Caco-2 (cell line): ENCODE results near the gene MYRF. TPM values are rescaled to one million over a fixed set of nuclear protein-coding genes. Genes with fewer than 3 reads are reported as not detected.

Source experiments
- BruUV-seq: library from RNA; stranded (reverse); fragments of 400-500 nt; replicated peaks from 2 replicates; lab custom pipeline; 2021; lab: Mats Ljungman, UMichigan
- CTCF ChIA-PET: fragments of 300-600 bp; sonication (Branson Sonifier 250); formaldehyde crosslinking; loops from one replicate; lab custom pipeline; 2022; ENCODE audit warnings: antibody characterized with exemption; lab: Charles Lee
- POLR2A ChIA-PET: fragments of 300-600 bp; sonication (Branson Sonifier 250); formaldehyde crosslinking; loops from one replicate; lab custom pipeline; 2022; ENCODE audit warnings: antibody characterized with exemption; lab: Charles Lee
- DNase-seq, 2 experiments: peaks; one replicate each; pipeline versions ENCODE4 v3.0.0 to v3.0.0-alpha.2; 2020 to 2022
- H3K27me3 ChIP-seq: replicated peaks from 2 replicates; pipeline ENCODE4 v1.6.0; 2011; ENCODE audit warnings: low read length; ENCODE audit not compliant: control insufficient read depth, insufficient read depth
- H3K36me3 ChIP-seq: 2 replicates; pipeline ENCODE4 v1.5.1; 2011; ENCODE audit warnings: low read length; ENCODE audit not compliant: control insufficient read depth, insufficient read depth
- H3K4me1 ChIP-seq: fragments of 250-450 bp; sonication (Bioruptor Pico); 2 replicates; pipeline ENCODE4 v1.5.1; 2020; ENCODE audit warnings: mild to moderate bottlenecking
- H3K4me3 ChIP-seq: 2 replicates; pipeline ENCODE4 v1.5.1; 2011; ENCODE audit warnings: low read depth, mild to moderate bottlenecking, control low read depth, low read length
- H3K9me3 ChIP-seq: fragments of 250-450 bp; sonication (Bioruptor Pico); 2 replicates; pipeline ENCODE4 v1.5.1; 2020; ENCODE audit warnings: mild to moderate bottlenecking, moderate library complexity
- H3K27ac Mint-ChIP-seq: one replicate; pipeline ENCODE4 v1.8.0; 2022; ENCODE audit warnings: mixed read lengths; ENCODE audit not compliant: unreplicated experiment
- H3K27me3 Mint-ChIP-seq: one replicate; pipeline ENCODE4 v1.8.0; 2022; ENCODE audit warnings: mixed read lengths; ENCODE audit not compliant: insufficient read depth, unreplicated experiment
- H3K36me3 Mint-ChIP-seq: one replicate; pipeline ENCODE4 v1.8.0; 2022; ENCODE audit warnings: mild to moderate bottlenecking, mixed read lengths; ENCODE audit not compliant: insufficient read depth, unreplicated experiment
- H3K4me1 Mint-ChIP-seq: one replicate; pipeline ENCODE4 v1.8.0; 2022; ENCODE audit warnings: low read depth, mixed read lengths; ENCODE audit not compliant: unreplicated experiment
- H3K4me3 Mint-ChIP-seq: one replicate; pipeline ENCODE4 v1.8.0; 2022; ENCODE audit warnings: mild to moderate bottlenecking, moderate library complexity, mixed read lengths; ENCODE audit not compliant: unreplicated experiment
- H3K9me3 Mint-ChIP-seq: one replicate; pipeline ENCODE4 v1.8.0; 2022; ENCODE audit warnings: mixed read lengths; ENCODE audit not compliant: unreplicated experiment
- intact Hi-C: fragments of 100-400 bp; cut with micrococcal nuclease; formaldehyde crosslinking; loops from one replicate; pipeline ENCODE4 v1.10.0; 2022; ENCODE audit not compliant: unreplicated experiment
- total RNA-seq: library from RNA; stranded (reverse); gene quantifications from 2 replicates; pipeline ENCODE4 v1.2.3, GENCODE V29; 2022
- TF ChIP-seq, protein P1 (sequence below), 2 experiments: fragments of 200-600 bp in 1 of 2; IDR thresholded peaks; 1 replicate in 1 of 2; 2 replicates in 1 of 2; pipeline versions ENCODE4 v1.5.1 to v1.8.0; 2011 to 2022; ENCODE audit warnings: antibody characterized with exemption in 1 of 2, control low read depth in 1 of 2, inconsistent platforms in 1 of 2, low read depth in 1 of 2, low read length in 1 of 2, mild to moderate bottlenecking in 1 of 2, moderate library complexity in 1 of 2; ENCODE audit not compliant: insufficient read depth in 1 of 2, severe bottlenecking in 1 of 2, unreplicated experiment in 1 of 2

The MYRF gene
- total RNA-seq, 1 experiment from 2014 or later, result 169 TPM

DNA sequence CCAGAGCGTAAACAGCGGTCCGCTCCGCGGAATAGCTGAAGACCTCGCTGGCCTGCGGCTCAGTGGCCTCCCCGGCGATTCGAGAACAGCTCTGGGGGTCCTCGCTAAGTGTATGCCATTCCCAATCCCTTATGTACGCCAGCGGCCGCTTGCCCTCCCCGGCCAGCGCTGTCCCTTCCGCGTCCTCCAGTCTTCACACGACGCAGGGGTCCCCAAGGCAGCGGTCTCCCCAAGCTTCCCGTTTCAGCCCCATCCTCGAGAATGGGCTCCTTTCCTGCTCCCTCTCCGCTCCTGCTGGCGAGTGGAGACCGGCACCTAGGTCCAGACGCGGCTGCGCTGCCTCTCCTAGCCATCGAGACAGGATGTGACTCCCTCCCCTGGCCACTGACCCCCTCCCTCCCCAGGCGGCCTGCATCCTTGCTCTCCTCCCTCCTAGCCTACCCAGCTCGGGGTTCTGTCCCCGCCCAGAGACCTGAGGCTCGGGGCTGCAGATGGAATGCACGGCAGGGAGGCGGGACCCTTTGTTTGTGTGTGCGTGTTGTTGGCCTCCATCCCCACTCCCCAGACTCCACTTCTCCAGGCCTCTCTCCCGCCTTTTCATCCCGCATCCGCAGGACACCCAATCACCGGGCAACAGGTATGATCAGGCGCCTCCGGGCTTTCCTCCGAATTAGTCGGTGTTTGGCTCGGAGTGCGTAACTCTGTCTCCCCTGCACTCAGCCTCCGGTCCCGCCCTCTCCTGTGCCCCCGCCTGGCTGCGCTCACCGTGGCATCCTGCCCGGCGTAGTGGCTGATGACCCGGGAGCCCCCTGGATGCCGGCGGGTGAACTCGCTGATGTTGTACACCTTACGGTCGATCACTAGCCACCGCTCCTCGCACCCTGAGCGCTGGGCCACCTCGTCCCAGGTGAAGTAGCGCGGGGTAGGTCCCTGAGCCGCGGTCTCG lies 63.6 kb downstream of the MYRF start:
- peaks cover 8% of the 10 kb centered on the region for H3K36me3 ChIP-seq
- H3K9me3 ChIP-seq, result no peaks in the 10 kb centered on the region
- POLR2A ChIA-PET, result interaction anchor here (0.5 to 3.8 kb wide), 11 partner anchors 12 to 296 kb away, joined by 3 to 60 read pairs (median 6); partner anchors contain the start of genes FADS2, FEN1, FTH1 and TMEM258
- H3K4me3 Mint-ChIP-seq, result peak overlapping the region; percentile 81
- H3K9me3 Mint-ChIP-seq, result no peaks in the 10 kb centered on the region
- peaks cover 59% of the 10 kb centered on the region for H3K36me3 Mint-ChIP-seq
- H3K27me3 ChIP-seq, result no peaks in the 10 kb centered on the region
- CTCF ChIA-PET, result interaction anchor here (0.8 to 4.6 kb wide), 14 partner anchors 10 to 292 kb away, joined by 3 to 57 read pairs (median 8); partner anchors contain the start of genes FADS2, FEN1 and TMEM258
- intact Hi-C loops, result loop anchor here (1.0 to 5.0 kb wide), 4 partner anchors 19 to 151 kb away; partner anchors contain the start of genes FADS3 and FTH1
- H3K4me1 ChIP-seq, result peaks cover 16% of the 10 kb centered on the region
- BruUV-seq, result TSS peak; percentile 17
- no peaks in the 10 kb centered on the region for H3K27me3 Mint-ChIP-seq
- DNase-seq, result peak; percentile 76 to 81
- peak overlapping the region; percentile 85 for H3K4me3 ChIP-seq
- H3K27ac Mint-ChIP-seq, result peak overlapping the region; percentile 90
- H3K4me1 Mint-ChIP-seq, result peaks cover 18% of the 10 kb centered on the region
- TF ChIP-seq, protein P1, sequence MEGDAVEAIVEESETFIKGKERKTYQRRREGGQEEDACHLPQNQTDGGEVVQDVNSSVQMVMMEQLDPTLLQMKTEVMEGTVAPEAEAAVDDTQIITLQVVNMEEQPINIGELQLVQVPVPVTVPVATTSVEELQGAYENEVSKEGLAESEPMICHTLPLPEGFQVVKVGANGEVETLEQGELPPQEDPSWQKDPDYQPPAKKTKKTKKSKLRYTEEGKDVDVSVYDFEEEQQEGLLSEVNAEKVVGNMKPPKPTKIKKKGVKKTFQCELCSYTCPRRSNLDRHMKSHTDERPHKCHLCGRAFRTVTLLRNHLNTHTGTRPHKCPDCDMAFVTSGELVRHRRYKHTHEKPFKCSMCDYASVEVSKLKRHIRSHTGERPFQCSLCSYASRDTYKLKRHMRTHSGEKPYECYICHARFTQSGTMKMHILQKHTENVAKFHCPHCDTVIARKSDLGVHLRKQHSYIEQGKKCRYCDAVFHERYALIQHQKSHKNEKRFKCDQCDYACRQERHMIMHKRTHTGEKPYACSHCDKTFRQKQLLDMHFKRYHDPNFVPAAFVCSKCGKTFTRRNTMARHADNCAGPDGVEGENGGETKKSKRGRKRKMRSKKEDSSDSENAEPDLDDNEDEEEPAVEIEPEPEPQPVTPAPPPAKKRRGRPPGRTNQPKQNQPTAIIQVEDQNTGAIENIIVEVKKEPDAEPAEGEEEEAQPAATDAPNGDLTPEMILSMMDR (IDR thresholded peaks at IDR 0.05; ENCODE audit: insufficient read depth in 1 of 2, low read depth in 1 of 2, low read length in 1 of 2, severe bottlenecking in 1 of 2, unreplicated experiment in 1 of 2), result peak in 1 of 2 experiments; percentile 14

DNA sequence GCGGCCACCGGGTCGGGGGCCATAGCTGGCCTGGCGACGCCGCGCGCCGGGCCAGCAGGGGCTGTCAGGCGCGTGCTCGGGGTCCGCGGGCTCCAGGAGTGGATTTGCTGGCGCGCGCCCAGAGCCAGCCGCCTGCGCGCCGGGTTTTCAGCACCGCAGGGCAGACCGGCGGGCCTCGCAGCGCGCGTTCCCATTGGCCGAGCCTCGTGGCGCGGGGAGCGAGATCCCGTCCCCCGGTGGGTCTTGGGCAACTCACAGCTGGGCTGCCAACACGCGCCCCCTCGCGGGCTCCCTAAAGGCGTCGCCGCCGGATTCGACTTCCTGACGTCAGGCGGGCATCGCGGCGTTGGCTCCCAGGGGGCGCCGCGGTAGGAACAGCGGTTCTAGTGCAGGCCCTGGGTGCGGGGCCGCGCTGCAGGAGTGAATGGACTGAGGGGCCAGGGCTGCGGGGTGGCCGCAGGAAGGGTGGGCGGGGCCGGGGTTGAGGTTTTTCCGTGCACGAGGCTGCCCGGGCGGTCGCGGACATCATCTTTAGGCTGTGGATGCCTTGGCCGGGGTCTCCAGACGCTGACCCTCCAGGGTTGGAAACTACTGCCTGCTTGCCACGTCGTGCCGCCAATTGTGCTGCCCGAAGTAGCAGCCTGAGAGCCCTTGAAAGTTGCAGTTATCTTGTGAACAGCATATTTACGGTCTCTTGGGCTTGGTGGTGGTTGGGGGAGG lies 64.5 kb downstream of the MYRF start, which contains the start of gene FADS1:
Gene FADS1, minus strand, starts transcription at position 268 of the 720 bp plus-strand sequence. Its CDS starts 74 bp downstream, at position 194.
- Mint-ChIP-seq H3K9me3 (no peaks in the 10 kb centered on the region), H3K4me1 (peaks cover 18% of the 10 kb centered on the region), H3K27me3 (no peaks in the 10 kb centered on the region), H3K36me3 (peaks cover 51% of the 10 kb centered on the region), H3K4me3 (peak within 1 kb of the TSS; percentile 81), H3K27ac (peak within 1 kb of the TSS; percentile 90)
- peaks cover 8% of the 10 kb centered on the region for H3K36me3 ChIP-seq
- no TSS peak for BruUV-seq
- TF ChIP-seq, protein P1 (IDR thresholded peaks at IDR 0.05; ENCODE audit: insufficient read depth in 1 of 2, low read depth in 1 of 2, low read length in 1 of 2, severe bottlenecking in 1 of 2, unreplicated experiment in 1 of 2), result peak; percentile 72 to 95
- ChIA-PET POLR2A (interaction anchor here (0.5 to 3.8 kb wide), 6 partner anchors 15 to 775 kb away, joined by 3 to 60 read pairs (median 3); partner anchors contain the start of genes FEN1, TMEM258 and TUT1), CTCF (interaction anchor here (0.8 to 4.6 kb wide), 5 partner anchors 11 to 265 kb away, joined by 3 to 57 read pairs (median 4); partner anchors contain the start of genes FADS2, FEN1 and TMEM258)
- H3K4me1 ChIP-seq, result peaks cover 16% of the 10 kb centered on the region
- H3K27me3 ChIP-seq, result no peaks in the 10 kb centered on the region
- peak within 1 kb of the TSS; percentile 85 for H3K4me3 ChIP-seq
- H3K9me3 ChIP-seq, result no peaks in the 10 kb centered on the region
- peak; percentile 98 to 99 for DNase-seq
- intact Hi-C loops, result loop anchor here (1.0 to 5.0 kb wide), 3 partner anchors 74 to 150 kb away; partner anchors contain the start of genes FADS3 and FTH1
